HG02970 (cell line): ENCODE measurements around the gene ZNF283.

ENCODE experiments used
- ATAC-seq: cut with Tn5 transposase; IDR thresholded peaks from one replicate; pipeline ENCODE4 v1.9.1; 2021; ENCODE audit warnings: mild to moderate bottlenecking, moderate library complexity, moderate number of reproducible peaks; ENCODE audit not compliant: unreplicated experiment, low FRiP score

Gene ZNF283

GRCh38 chr19:43826787-43827754, at the start of gene ZNF283:
Gene ZNF283, plus strand, starts transcription at chr19:43827321. Its CDS starts 6,184 bp downstream, at chr19:43833505.
- ATAC-seq: peak; percentile 81

GRCh38 chr19:43778651-43779050, 48.5 kb upstream of the ZNF283 start:
- ATAC-seq: no peak

DNA sequence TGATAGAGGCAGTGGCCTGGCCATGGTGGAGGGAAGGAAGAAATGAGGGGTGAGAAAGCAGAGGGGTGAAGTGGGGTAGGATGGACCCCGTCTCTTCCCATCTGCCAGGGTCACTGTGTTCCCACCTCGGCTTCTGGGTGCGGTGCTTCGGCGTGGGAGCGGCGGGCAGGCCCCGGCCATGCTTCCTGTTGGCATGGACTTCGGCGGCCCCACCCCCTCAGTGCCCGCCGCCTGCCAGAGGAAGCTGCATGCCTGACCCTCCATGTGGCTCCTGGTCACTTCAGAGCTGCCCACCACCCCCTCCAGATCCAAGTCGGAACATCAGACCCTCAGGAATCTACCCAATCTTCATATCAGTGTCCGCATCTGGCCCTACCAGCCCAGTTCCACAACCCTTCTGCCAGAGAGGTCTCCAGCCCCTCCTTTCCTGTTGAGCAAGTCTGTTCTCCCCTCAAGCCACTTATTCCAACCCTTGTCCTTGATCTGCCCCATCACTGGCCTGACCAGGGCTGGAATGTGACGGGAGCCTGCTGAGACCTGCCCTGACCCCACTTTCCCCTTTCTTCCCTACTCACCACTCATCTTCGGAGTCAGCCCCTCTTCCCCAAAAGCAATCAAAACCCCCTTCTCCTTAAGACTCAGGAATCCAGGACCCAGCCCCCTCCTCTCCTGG, 47.8 kb upstream of the ZNF283 start:
- ATAC-seq: no peak

DNA sequence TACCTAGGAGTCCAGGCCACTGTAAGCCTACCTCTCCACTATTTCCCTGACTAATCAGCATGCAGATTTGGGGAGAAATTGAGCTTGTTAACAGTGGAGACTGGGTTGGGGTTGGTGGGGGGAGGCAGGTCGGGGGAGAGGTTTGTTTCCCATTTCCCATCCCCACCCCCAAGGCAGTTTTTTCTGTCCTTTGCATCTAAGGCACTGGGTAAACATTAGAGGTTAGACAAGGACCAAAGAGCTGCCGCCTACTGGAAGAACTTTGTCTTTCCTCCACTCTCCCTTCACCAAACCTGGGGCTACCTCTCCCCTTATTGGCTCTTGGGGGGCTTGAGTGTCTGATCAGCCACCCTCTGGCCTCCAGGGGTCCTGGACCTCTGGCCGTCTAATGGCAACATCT, 47.3 kb upstream of the ZNF283 start:
- ATAC-seq: no peak

DNA sequence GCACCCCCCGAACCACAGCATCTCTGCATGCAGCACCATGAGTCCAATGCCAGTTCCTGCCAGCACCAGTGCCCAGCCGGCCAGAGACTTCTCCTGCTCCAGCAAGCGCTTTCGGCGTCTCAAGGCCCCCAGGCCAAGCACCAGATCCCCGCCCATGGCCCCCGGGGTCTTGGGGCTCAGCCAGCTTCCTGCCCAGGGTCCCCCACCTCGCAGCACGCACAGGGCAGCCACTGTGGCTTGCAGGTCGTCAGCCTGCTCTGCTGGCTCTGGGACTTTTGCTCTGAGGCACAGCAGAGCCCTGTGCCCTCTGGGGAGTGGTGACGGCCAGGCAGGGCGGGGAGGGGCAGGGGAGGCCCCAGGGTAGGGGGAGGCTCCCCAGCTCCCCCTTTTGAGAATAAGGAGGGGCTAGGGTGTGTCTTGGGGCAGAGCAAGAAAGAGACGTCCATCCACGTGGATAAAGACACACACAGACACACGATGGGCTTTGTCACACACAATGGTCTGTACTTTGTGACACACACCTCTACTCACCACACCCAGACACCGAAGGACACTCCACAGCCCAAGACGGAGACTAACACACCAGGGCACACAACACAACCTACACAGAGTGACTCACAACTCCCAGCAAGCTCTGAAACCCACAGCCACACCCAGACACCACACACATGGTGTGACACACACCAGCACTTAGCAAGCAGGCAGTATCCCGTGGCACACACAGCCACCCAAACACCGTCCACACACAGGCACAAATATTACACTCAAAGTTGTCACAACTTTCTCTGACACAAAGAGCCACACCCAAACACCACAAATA, 46.2 kb upstream of the ZNF283 start, which contains the start of gene KCNN4:
Gene KCNN4, minus strand, starts transcription at position 268 of the 820 bp plus-strand sequence. Its CDS starts 112 bp downstream, at position 156.
- no peak for ATAC-seq

GRCh38 chr19:43781630-43782310, 45.4 kb upstream of the ZNF283 start:
- ATAC-seq: no peak

- ATAC-seq: no peak
Observed at GRCh38 chr19:43782311-43782660, 44.8 kb upstream of the ZNF283 start.

- ATAC-seq: no peak
Observed at GRCh38 chr19:43782689-43783231, 44.4 kb upstream of the ZNF283 start.

GRCh38 chr19:43783636-43784035, 43.5 kb upstream of the ZNF283 start:
- no peak for ATAC-seq

GRCh38 chr19:43784241-43784980, 42.7 kb upstream of the ZNF283 start:
- no peak for ATAC-seq

- ATAC-seq: no peak
Observed at GRCh38 chr19:43784981-43785808, 41.9 kb upstream of the ZNF283 start.

GRCh38 chr19:43786665-43787064, 40.5 kb upstream of the ZNF283 start:
- ATAC-seq: no peak

DNA sequence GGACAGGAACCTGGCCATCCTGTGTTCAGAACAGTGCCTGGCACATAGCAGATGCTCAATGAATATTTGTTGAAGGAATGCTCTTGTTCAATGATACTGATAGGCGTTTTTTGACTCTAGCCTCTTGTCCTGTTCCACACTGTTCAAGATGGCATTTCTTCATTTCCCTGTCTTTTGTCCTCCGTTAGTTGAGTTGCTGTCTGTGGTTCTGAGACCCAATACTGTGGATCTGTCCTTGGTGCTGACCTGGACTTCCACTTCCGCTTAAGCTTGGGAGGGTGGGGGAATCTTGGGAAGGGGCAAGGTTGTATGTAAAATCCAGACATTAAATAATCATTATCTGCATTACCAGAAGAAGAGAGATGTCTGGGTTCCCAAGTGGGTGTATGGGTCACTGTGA, 38.1 kb upstream of the ZNF283 start:
- ATAC-seq: no peak

DNA sequence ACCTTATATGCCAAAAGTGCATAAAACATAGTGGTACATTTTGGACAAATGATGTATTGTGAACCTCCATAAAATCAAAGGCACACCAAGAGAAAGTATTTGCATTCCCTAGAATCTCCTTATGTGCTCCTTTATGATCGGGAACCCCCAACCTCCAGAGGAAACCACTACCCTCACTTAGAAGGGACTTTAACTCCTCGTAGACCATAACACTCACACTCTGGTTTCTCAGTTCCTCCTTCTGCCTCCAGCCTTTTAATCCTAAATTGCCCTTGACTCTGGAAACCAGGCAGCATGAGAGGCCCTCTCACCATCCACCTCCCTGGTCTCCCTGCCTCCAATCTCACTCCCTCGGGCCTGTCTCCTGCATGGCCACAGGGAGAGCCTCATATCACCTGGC, 36.5 kb upstream of the ZNF283 start:
- no peak for ATAC-seq

GRCh38 chr19:43797118-43797517, 30.0 kb upstream of the ZNF283 start:
- ATAC-seq: no peak

DNA sequence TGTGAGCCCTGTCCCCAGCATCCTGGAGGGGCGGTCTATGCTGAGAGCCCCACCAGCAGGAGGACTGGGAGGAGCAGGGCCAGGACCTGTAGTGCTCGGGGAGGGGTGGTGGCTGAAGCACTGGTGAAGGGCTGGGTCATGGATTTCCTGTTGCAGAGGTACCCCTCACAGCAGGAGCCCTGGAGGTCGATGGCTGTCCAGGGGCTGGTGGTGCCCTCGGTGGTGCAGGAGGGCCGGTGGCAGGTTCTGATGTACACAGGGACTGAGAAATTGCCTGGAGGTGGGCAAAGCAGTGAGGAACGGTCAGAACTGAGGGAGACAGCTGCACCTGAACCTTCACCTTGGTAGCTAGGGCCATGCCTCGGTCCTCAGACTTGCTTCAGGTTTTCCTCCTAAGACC, 29.6 kb upstream of the ZNF283 start:
- no peak for ATAC-seq

GRCh38 chr19:43798026-43798545, 29.0 kb upstream of the ZNF283 start:
- no peak for ATAC-seq
